K562 (cell line): ENCODE results near the gene NDUFB7. TPM values are rescaled to one million over a fixed set of nuclear protein-coding genes. Genes with fewer than 3 reads are reported as not detected.
"Not testable (repeated sequence)": the region's sequence is repeated elsewhere in the genome, so short reads cannot be mapped to it uniquely, and the experiment has no call there.

Source experiments
- ATAC-seq: fragments of 200-7000 bp; cut with Tn5 transposase; 3 replicates; pipeline ENCODE4 v1.9.1; 2020; ENCODE audit warnings: moderate library complexity
- BruUV-seq: library from RNA; stranded (reverse); fragments of 400-500 nt; replicated peaks from 2 replicates; lab custom pipeline; 2021; lab: Mats Ljungman, UMichigan
- CTCF ChIA-PET: fragments of 300-600 bp; formaldehyde crosslinking; extraction: SDS; loops from one replicate; lab custom pipeline; 2021; ENCODE audit warnings: low intra/inter-chr PET ratio; lab: Yijun Ruan, JAX
- POLR2A ChIA-PET: fragments of 300-600, 350-650 bp; sonication (Branson Sonifier 250); formaldehyde crosslinking; extraction: SDS; loops from one replicate; lab custom pipeline; 2021; ENCODE audit warnings: antibody characterized with exemption, inconsistent platforms; lab: Yijun Ruan, JAX
- DNase-seq, 4 experiments: peaks; one replicate each; pipeline versions ENCODE4 v3.0.0 to v3.0.0-alpha.2; 2011 to 2018; ENCODE audit warnings: low spot score in 3 of 4, mixed read lengths in 3 of 4; ENCODE audit errors: extremely low read depth in 1 of 4
- FAIRE-seq: peaks from 2 replicates; lab custom pipeline; 2011; peaks lifted over from hg19 to GRCh38; lab: Jason Lieb, UNC
- H2AFZ ChIP-seq: 2 replicates; pipeline ENCODE4 v1.6.0; 2011; ENCODE audit warnings: low read depth, low read length, control low read depth, inconsistent platforms
- H3K27ac ChIP-seq: fragments of 200-600 bp; 3 replicates; pipeline ENCODE4 v1.8.0; 2011; ENCODE audit warnings: low read depth, mild to moderate bottlenecking, control low read depth, inconsistent platforms, low read length, moderate library complexity, mixed read lengths; ENCODE audit errors: extremely low read depth
- H3K27me3 ChIP-seq, 2 experiments: fragments of 300-600 bp in 1 of 2; 2 replicates in 1 of 2; 3 replicates in 1 of 2; pipeline versions ENCODE4 v1.6.0 to v1.8.0; 2011; ENCODE audit warnings: inconsistent platforms in 2 of 2, low read length in 2 of 2, mild to moderate bottlenecking in 1 of 2, mixed read lengths in 1 of 2, moderate library complexity in 1 of 2; ENCODE audit not compliant: control insufficient read depth in 2 of 2, insufficient read depth in 2 of 2
- H3K36me3 ChIP-seq: fragments of 300-600 bp; 3 replicates; pipeline ENCODE4 v1.8.0; 2011; ENCODE audit warnings: mild to moderate bottlenecking, low read length, inconsistent platforms; ENCODE audit not compliant: control insufficient read depth, insufficient read depth
- H3K4me1 ChIP-seq, 2 experiments: fragments of 200-600 bp in 1 of 2; replicated peaks in 1 of 2; 2 replicates in 1 of 2; 3 replicates in 1 of 2; pipeline versions ENCODE4 v1.5.1 to v1.8.0; 2011; ENCODE audit warnings: inconsistent platforms in 2 of 2, low read length in 2 of 2, mild to moderate bottlenecking in 1 of 2, mixed read lengths in 1 of 2, moderate library complexity in 1 of 2; ENCODE audit not compliant: control insufficient read depth in 2 of 2, insufficient read depth in 2 of 2
- H3K4me2 ChIP-seq: 2 replicates; pipeline ENCODE4 v1.6.1; 2011; ENCODE audit warnings: low read length, control low read depth, inconsistent platforms, mixed read lengths; ENCODE audit not compliant: insufficient read depth
- H3K4me3 ChIP-seq: fragments of 200-600 bp; sonication (generic), shearing (Covaris generic); 2 replicates; pipeline ENCODE4 v1.5.1; 2016; ENCODE audit warnings: control low read depth, inconsistent platforms
- H3K79me2 ChIP-seq: fragments of 200-600 bp; 3 replicates; pipeline ENCODE4 v1.8.0; 2011; ENCODE audit warnings: low read length, inconsistent platforms; ENCODE audit not compliant: control insufficient read depth, insufficient read depth
- H3K9ac ChIP-seq, 2 experiments: 2 replicates each; pipeline versions ENCODE4 v1.6.0 to v1.6.1; 2011; ENCODE audit warnings: low read depth in 2 of 2, low read length in 2 of 2, control low read depth in 1 of 2, inconsistent platforms in 1 of 2, mild to moderate bottlenecking in 1 of 2, mixed read lengths in 1 of 2; ENCODE audit not compliant: insufficient read depth in 1 of 2
- H3K9me1 ChIP-seq: one replicate; pipeline ENCODE4 v1.6.0; 2011; ENCODE audit warnings: inconsistent platforms, mild to moderate bottlenecking, low read length, moderate library complexity; ENCODE audit not compliant: control insufficient read depth, insufficient read depth
- H3K9me3 ChIP-seq: replicated peaks from 2 replicates; pipeline ENCODE4 v1.5.1; 2011; ENCODE audit warnings: low read depth, low read length, inconsistent platforms; ENCODE audit not compliant: control insufficient read depth, insufficient read depth
- H4K20me1 ChIP-seq: replicated peaks from 2 replicates; pipeline ENCODE4 v1.6.1; 2011; ENCODE audit warnings: low read length, inconsistent platforms, mixed read lengths; ENCODE audit not compliant: control insufficient read depth, insufficient read depth
- GATA2 ChIP-seq: sonication (generic); formaldehyde crosslinking; IDR thresholded peaks from 2 replicates; pipeline ENCODE4 v1.4.0; 2020; ENCODE audit warnings: mild to moderate bottlenecking, missing genetic modification reagents
- KLF1 ChIP-seq: fragments of 450-650 bp; IDR thresholded peaks from 2 replicates; pipeline ENCODE4 v1.6.1; 2016; ENCODE audit warnings: missing genetic modification characterization, missing compliant biosample characterization
- NFE2 ChIP-seq: IDR thresholded peaks from 2 replicates; pipeline ENCODE4 v1.6.1; 2014; ENCODE audit warnings: antibody characterized with exemption, low read depth
- NR4A1 ChIP-seq, 2 experiments: fragments of 250-450 bp in 1 of 2; fragments of 450-650 bp in 1 of 2; sonication (Bioruptor Pico) in 1 of 2; IDR thresholded peaks; 2 replicates each; pipeline versions ENCODE4 v1.4.0 to v1.6.1; 2016 to 2020; ENCODE audit warnings: mild to moderate bottlenecking in 2 of 2, missing compliant biosample characterization in 1 of 2, missing genetic modification characterization in 1 of 2, moderate library complexity in 1 of 2
- POLR3G ChIP-seq: IDR thresholded peaks from 2 replicates; pipeline ENCODE4 v1.6.1; 2011; ENCODE audit not compliant: insufficient read length, insufficient replicate concordance; ENCODE audit errors: extremely low read depth
- SAP30 ChIP-seq: fragments of 200-600 bp; sonication (generic); IDR thresholded peaks from 2 replicates; pipeline ENCODE4 v1.6.1; 2012; ENCODE audit warnings: borderline replicate concordance, low read depth, mild to moderate bottlenecking, moderate library complexity, low read length, control low read depth, inconsistent platforms; ENCODE audit not compliant: insufficient read depth, poor library complexity, severe bottlenecking
- WGBS: fragments of 100-300 bp; shearing (Covaris generic); methylation state at CpG from one replicate; pipeline ENCODE4 v1.1.6; 2016; ENCODE audit warnings: low coverage, mixed read lengths; ENCODE audit not compliant: insufficient coverage; ENCODE audit errors: missing lambda C conversion rate; 5-methylcytosine and 5-hydroxymethylcytosine counted together
- in situ Hi-C: fragments of 300-500 bp; cut with MboI; formaldehyde crosslinking; loops from 4 replicates; pipeline ENCODE4 v1.15.0; 2018; ENCODE audit warnings: inconsistent platforms, mixed read lengths
- intact Hi-C: fragments of 100-400 bp; cut with micrococcal nuclease; formaldehyde crosslinking; loops from 2 replicates; pipeline ENCODE4 v1.14.2; 2022
- polyA plus RNA-seq, 8 experiments: library from polyadenylated mRNA; depleted of rRNA in 4 of 8; stranded (reverse) in 5 of 8; unstranded in 3 of 8; fragments of >200 nt; fragmentation: Nextera tagmentation in 2 of 8; fragmentation: Illumina TruSeq in 1 of 8; extraction: Ambion mirVana in 2 of 8; extraction: Trizol in 1 of 8; gene quantifications; 2 replicates each; pipeline versions ENCODE4 v1.2.1 to v1.2.3, GENCODE V29; 2011 to 2014; ENCODE audit warnings: inconsistent platforms in 1 of 8, missing spikeins in 1 of 8
- total RNA-seq, 7 experiments: library from RNA; depleted of rRNA in 6 of 7; stranded (reverse); fragments of >200 nt in 6 of 7; fragmentation: Illumina TruSeq in 2 of 7; extraction: Trizol in 2 of 7; gene quantifications; 2 replicates each; pipeline versions ENCODE4 v1.2.1 to v1.2.3, GENCODE V29; 2011 to 2021; ENCODE audit warnings: low replicate concordance in 1 of 7

The NDUFB7 gene
- total and polyA plus RNA-seq, 9 of the 15 experiments (the other 6 are each of a cell fraction or from before 2014, with no cell fraction given), result 14.9 to 842 (median 137) TPM

DNA sequence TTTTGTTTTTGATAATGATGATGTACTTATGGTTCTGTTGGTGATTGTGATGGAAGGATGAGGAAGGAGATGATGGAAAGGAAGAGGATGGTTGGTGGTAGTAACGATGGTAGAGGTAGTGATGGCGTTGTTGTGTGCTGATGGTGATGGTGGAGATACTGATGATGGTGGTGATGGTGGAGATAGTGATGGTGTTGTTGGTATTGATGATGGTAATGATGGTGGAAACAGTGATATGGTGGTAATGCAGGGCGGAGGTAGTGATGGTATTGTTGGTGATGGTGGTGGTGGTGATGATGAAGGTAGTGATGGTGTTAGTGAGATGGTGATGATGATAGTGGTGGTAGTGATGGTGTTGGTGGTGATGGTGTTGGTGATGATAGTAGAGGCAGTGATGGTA lies 23.7 kb upstream of the NDUFB7 start:
- no peak for DNase-seq
- intact Hi-C loops, result no loop called here
- WGBS, result 3% methylated on average over 3 of the region's 3 CpGs
- Histone ChIP-seq H3K27ac (no peak overlapping the region), H3K27me3 (peaks cover 8 to 33% of the 10 kb centered on the region in 2 experiments; a peak in 3 of 5 replicates), H3K4me3 (no peak overlapping the region), H3K9me1 (no peaks in the 10 kb centered on the region), H3K36me3 (no peaks in the 10 kb centered on the region), H3K9ac (no peak overlapping the region), H3K4me1 (no peaks in the 10 kb centered on the region; a peak in 1 of 5 replicates), H4K20me1 (no peaks in the 10 kb centered on the region), H3K79me2 (no peaks in the 10 kb centered on the region), H2AFZ (no peak overlapping the region), H3K4me2 (no peak overlapping the region), H3K9me3 (no peaks in the 10 kb centered on the region)
- POLR2A ChIA-PET, result no interaction called here
- CTCF ChIA-PET, result no interaction called here
- no TSS peak for BruUV-seq
- TF ChIP-seq NFE2, result no peak
- no peak for TF ChIP-seq KLF1 (tag)
- TF ChIP-seq GATA2, result no peak
- TF ChIP-seq SAP30, result no peak
- TF ChIP-seq POLR3G, result no peak
- TF ChIP-seq NR4A1 (CRISPR knock-in tag; IDR thresholded peaks at IDR 0.05), result no peak
- TF ChIP-seq NR4A1 (tag; IDR thresholded peaks at IDR 0.05), result no peak
- in situ Hi-C loops, result no loop called here
- no peak for ATAC-seq
- peak; percentile 70 for FAIRE-seq

DNA sequence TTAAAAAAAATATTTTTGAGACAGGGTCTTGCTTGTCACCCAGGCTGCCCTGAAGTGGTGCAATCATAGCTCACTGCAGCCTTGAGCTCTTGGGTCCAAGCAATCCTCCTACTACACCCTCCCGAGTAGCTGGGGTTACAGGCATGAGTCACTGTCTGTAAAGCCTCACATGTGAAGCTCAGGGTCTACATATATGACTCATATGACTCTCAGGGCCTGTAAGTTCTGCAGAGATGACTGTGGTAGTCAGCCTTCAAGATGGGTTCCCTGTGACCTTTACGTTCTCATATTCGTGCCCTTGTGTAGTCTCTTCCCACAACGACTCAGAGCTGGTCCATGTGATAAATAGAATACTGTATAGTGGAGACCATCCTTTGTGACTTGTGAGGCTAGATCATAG lies 17.6 kb upstream of the NDUFB7 start:
- H3K79me2 ChIP-seq, H3K4me1 ChIP-seq, H4K20me1 ChIP-seq, H3K27ac ChIP-seq, H2AFZ ChIP-seq, H3K9me1 ChIP-seq, intact Hi-C loops, POLR2A ChIA-PET, H3K36me3 ChIP-seq, BruUV-seq, H3K4me2 ChIP-seq, H3K4me3 ChIP-seq, in situ Hi-C loops, H3K9me3 ChIP-seq, DNase-seq, H3K9ac ChIP-seq, ATAC-seq, CTCF ChIA-PET: not testable (repeated sequence)
- peak; percentile 94 for FAIRE-seq
- WGBS, result 0% methylated on average over 2 of the region's 4 CpGs
- peaks cover 2 to 13% of the 10 kb centered on the region in 2 experiments; a peak in 2 of 5 replicates for H3K27me3 ChIP-seq
